Measurements from ENCODE around the gene CALM3. TPM values are rescaled to one million over a fixed set of nuclear protein-coding genes. Genes with fewer than 3 reads are reported as not detected.

CALM3 gene
- polyA plus RNA-seq, 3 donors, result 165 to 240 (median 177) TPM

- TF ChIP-seq, protein P1, sequence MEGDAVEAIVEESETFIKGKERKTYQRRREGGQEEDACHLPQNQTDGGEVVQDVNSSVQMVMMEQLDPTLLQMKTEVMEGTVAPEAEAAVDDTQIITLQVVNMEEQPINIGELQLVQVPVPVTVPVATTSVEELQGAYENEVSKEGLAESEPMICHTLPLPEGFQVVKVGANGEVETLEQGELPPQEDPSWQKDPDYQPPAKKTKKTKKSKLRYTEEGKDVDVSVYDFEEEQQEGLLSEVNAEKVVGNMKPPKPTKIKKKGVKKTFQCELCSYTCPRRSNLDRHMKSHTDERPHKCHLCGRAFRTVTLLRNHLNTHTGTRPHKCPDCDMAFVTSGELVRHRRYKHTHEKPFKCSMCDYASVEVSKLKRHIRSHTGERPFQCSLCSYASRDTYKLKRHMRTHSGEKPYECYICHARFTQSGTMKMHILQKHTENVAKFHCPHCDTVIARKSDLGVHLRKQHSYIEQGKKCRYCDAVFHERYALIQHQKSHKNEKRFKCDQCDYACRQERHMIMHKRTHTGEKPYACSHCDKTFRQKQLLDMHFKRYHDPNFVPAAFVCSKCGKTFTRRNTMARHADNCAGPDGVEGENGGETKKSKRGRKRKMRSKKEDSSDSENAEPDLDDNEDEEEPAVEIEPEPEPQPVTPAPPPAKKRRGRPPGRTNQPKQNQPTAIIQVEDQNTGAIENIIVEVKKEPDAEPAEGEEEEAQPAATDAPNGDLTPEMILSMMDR (IDR thresholded peaks at IDR 0.05), result no peak
Observed at GRCh38 chr19:46580247-46580646, 20.9 kb upstream of the CALM3 start.

DNA sequence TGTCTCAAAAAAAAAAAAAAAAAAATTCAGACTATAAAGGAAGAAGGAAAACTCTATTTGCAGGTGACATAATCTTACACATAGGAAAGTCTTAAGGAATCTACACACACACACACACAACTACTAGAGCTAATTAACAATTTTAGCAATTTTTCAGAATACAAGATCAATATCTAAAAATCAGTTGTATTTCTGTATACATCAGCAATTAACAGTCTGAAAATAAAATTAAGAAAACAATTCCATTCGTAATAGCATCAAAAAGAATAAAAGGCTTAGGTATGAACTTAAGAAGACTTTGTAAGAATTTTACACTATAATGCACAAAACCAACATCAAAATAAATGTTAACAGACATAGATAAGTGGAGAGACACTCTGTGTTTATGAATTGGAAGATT, 15.6 kb upstream of the CALM3 start:
- Mint-ChIP-seq H3K27me3 (ENCODE audit: low read depth in 3 of 3) (peaks cover 0 to 8% (median 3%) of the 10 kb centered on the region in 3 donors), H3K36me3 (no peaks in the 10 kb centered on the region), H3K27ac (no peak overlapping the region), H3K4me3 (no peak overlapping the region), H3K9me3 (peaks cover 3 to 8% (median 5%) of the 10 kb centered on the region in 7 donors), H3K4me1 (no peaks in the 10 kb centered on the region)
- no peaks in the 10 kb centered on the region for H3K79me2 ChIP-seq (ENCODE audit: insufficient read depth, low read length)
- H4K20me1 ChIP-seq (ENCODE audit: insufficient read depth, low read length), result no peaks in the 10 kb centered on the region
- H3K36me3 ChIP-seq (replicated peaks in 1 of 2; ENCODE audit: control insufficient read depth in 1 of 2, insufficient read depth in 2 of 2, low read length in 2 of 2), result no peaks in the 10 kb centered on the region
- H3K4me2 ChIP-seq (replicated peaks; ENCODE audit: extremely low read depth, low read length, poor library complexity, severe bottlenecking), result no peak overlapping the region
- no peak overlapping the region for H2AFZ ChIP-seq (ENCODE audit: insufficient read depth, low read depth, low read length, poor library complexity, severe bottlenecking)
- intact Hi-C loops (cut with micrococcal nuclease), result no loop called here
- H3K9ac ChIP-seq (ENCODE audit: insufficient read depth, low read length, poor library complexity, severe bottlenecking), result no peak overlapping the region
- H3K9me3 ChIP-seq (replicated peaks in 1 of 2; ENCODE audit: control insufficient read depth in 1 of 2, insufficient read depth in 1 of 2, low read length in 2 of 2), result no peaks in the 10 kb centered on the region
- DNase-seq, result no peak
- no peaks in the 10 kb centered on the region for H3K27me3 ChIP-seq (ENCODE audit: control insufficient read depth in 2 of 2, insufficient read depth in 2 of 2, low read length in 2 of 2)
- no peak overlapping the region for H3K4me3 ChIP-seq (replicated peaks in 1 of 3; ENCODE audit: low read depth in 2 of 3, low read length in 3 of 3)
- no CpG with 5 or more reads among the region's 1 CpG for WGBS (ENCODE audit: insufficient coverage)
- H3K4me1 ChIP-seq (ENCODE audit: control insufficient read depth in 1 of 2, insufficient read depth in 2 of 2, low read length in 2 of 2), result no peaks in the 10 kb centered on the region
- no peak overlapping the region for H3K27ac ChIP-seq (ENCODE audit: low read depth in 1 of 2, low read length in 2 of 2)
- TF ChIP-seq, protein P1 (IDR thresholded peaks at IDR 0.05), result no peak

More at GRCh38 chr19:46580247-46580646, 20.9 kb upstream of the CALM3 start:
- peaks cover 3 to 4% of the 10 kb centered on the region in 2 donors for H3K36me3 Mint-ChIP-seq
- H3K9me3 Mint-ChIP-seq, result peaks cover 16 to 23% (median 21%) of the 10 kb centered on the region in 7 donors
- Histone ChIP-seq H3K9me3 (replicated peaks in 1 of 2; ENCODE audit: control insufficient read depth in 1 of 2, insufficient read depth in 1 of 2, low read length in 2 of 2) (peaks cover 7 to 10% of the 10 kb centered on the region in 2 donors), H2AFZ (ENCODE audit: insufficient read depth, low read depth, low read length, poor library complexity, severe bottlenecking) (no peak overlapping the region), H3K36me3 (replicated peaks in 1 of 2; ENCODE audit: control insufficient read depth in 1 of 2, insufficient read depth in 2 of 2, low read length in 2 of 2) (no peaks in the 10 kb centered on the region), H3K79me2 (ENCODE audit: insufficient read depth, low read length) (no peaks in the 10 kb centered on the region), H3K27me3 (ENCODE audit: control insufficient read depth in 2 of 2, insufficient read depth in 2 of 2, low read length in 2 of 2) (no peaks in the 10 kb centered on the region), H3K4me2 (replicated peaks; ENCODE audit: extremely low read depth, low read length, poor library complexity, severe bottlenecking) (no peak overlapping the region), H3K9ac (ENCODE audit: insufficient read depth, low read length, poor library complexity, severe bottlenecking) (no peak overlapping the region), H3K27ac (ENCODE audit: low read depth in 1 of 2, low read length in 2 of 2) (no peak overlapping the region), H3K4me3 (replicated peaks in 1 of 3; ENCODE audit: low read depth in 2 of 3, low read length in 3 of 3) (no peak overlapping the region), H4K20me1 (ENCODE audit: insufficient read depth, low read length) (no peaks in the 10 kb centered on the region), H3K4me1 (ENCODE audit: control insufficient read depth in 1 of 2, insufficient read depth in 2 of 2, low read length in 2 of 2) (peaks cover 23 to 25% of the 10 kb centered on the region in 2 donors)
- intact Hi-C loops (cut with micrococcal nuclease), result no loop called here
- H3K27ac Mint-ChIP-seq, result no peak overlapping the region
- no peak overlapping the region for H3K4me3 Mint-ChIP-seq
- WGBS (ENCODE audit: insufficient coverage), result no CpG with 5 or more reads among the region's 2 CpGs
- peaks cover 24% of the 10 kb centered on the region for H3K4me1 Mint-ChIP-seq
- H3K27me3 Mint-ChIP-seq (ENCODE audit: low read depth in 3 of 3), result peaks cover 0 to 11% (median 0%) of the 10 kb centered on the region in 3 donors
- no peak for DNase-seq

All from CD14-positive monocyte (primary cell).